Spinal cord (tissue), 10 donors: Measurements from ENCODE around the gene ZNF155. TPM values are rescaled to one million over a fixed set of nuclear protein-coding genes. Genes with fewer than 3 reads are reported as not detected.

Source experiments
- DNase-seq, 6 donors: peaks; one replicate each; pipeline versions ENCODE4 v3.0.0 to v3.0.0-alpha.2; 2013 to 2015; ENCODE audit warnings: low spot score in 6 of 6, low read depth in 4 of 6
- H3K27ac ChIP-seq: one replicate; pipeline ENCODE4 v1.5.1; 2013; ENCODE audit warnings: low read depth, low read length, control low read depth
- H3K27me3 ChIP-seq: one replicate; pipeline ENCODE4 v1.6.1; 2013; ENCODE audit warnings: low read length; ENCODE audit not compliant: control insufficient read depth, insufficient read depth
- H3K36me3 ChIP-seq: one replicate; pipeline ENCODE4 v1.6.1; 2013; ENCODE audit warnings: low read length; ENCODE audit not compliant: control insufficient read depth, insufficient read depth
- H3K4me1 ChIP-seq: one replicate; pipeline ENCODE4 v1.6.1; 2013; ENCODE audit warnings: low read length; ENCODE audit not compliant: control insufficient read depth, insufficient read depth
- H3K4me3 ChIP-seq: one replicate; pipeline ENCODE4 v1.5.1; 2013; ENCODE audit warnings: low read depth, low read length, control low read depth
- H3K9me3 ChIP-seq: one replicate; pipeline ENCODE4 v1.6.1; 2013; ENCODE audit warnings: low read length; ENCODE audit not compliant: control insufficient read depth, insufficient read depth
- WGBS: methylation state at CpG from one replicate; pipeline ENCODE4 v1.1.5; 2013; ENCODE audit warnings: missing lambda C conversion rate; ENCODE audit not compliant: insufficient coverage; 5-methylcytosine and 5-hydroxymethylcytosine counted together
- polyA plus RNA-seq, 2 donors: library from polyadenylated mRNA; unstranded; fragments of 120-200 nt; gene quantifications; one replicate each; pipeline ENCODE4 v1.2.1, GENCODE V29; 2013; ENCODE audit not compliant: insufficient read length in 2 of 2
- total RNA-seq, 2 donors: library from RNA; depleted of rRNA in 1 of 2; stranded (reverse); fragments of 120-200 nt in 1 of 2; fragments of >200 nt in 1 of 2; gene quantifications; one replicate each; pipeline versions ENCODE4 v1.2.3 to v1.2.4, GENCODE V29; 2013 to 2014
- donor health status: healthy.

Gene ZNF155
- total and polyA plus RNA-seq, 4 donors, result 10.2 to 15.0 (median 13.4) TPM

GRCh38 chr19:43950834-43951645 is 32.9 kb upstream of the ZNF155 start, which contains the start of gene ZNF221:
Gene ZNF221, plus strand, starts transcription at chr19:43951228. Its CDS starts 11,499 bp downstream, at chr19:43962727.
- DNase-seq, result peak; percentile 84 to 98 (median 92)
- peaks cover 9% of the 10 kb centered on the region for H3K9me3 ChIP-seq

GRCh38 chr19:43956827-43957226 is 27.2 kb upstream of the ZNF155 start:
- H3K4me1 ChIP-seq, result no peaks in the 10 kb centered on the region
- H3K4me3 ChIP-seq, result no peak overlapping the region
- peaks cover 3% of the 10 kb centered on the region for H3K36me3 ChIP-seq
- peaks cover 13% of the 10 kb centered on the region for H3K9me3 ChIP-seq
- no peaks in the 10 kb centered on the region for H3K27me3 ChIP-seq
- WGBS, result 100% methylated on average over 2 of the region's 3 CpGs
- DNase-seq, result no peak
- H3K27ac ChIP-seq, result no peak overlapping the region

More at GRCh38 chr19:43950834-43951645, 32.9 kb upstream of the ZNF155 start, which contains the start of gene ZNF221:
- Histone ChIP-seq H3K27ac (peak within 1 kb of the TSS; percentile 76), H3K4me3 (peak within 1 kb of the TSS; percentile 63), H3K4me1 (no peaks in the 10 kb centered on the region), H3K27me3 (no peaks in the 10 kb centered on the region), H3K36me3 (no peaks in the 10 kb centered on the region)
- 0% methylated on average over 33 of the region's 40 CpGs for WGBS

GRCh38 chr19:43957891-43958290 is 26.1 kb upstream of the ZNF155 start:
- Histone ChIP-seq H3K27ac (no peak overlapping the region), H3K4me1 (no peaks in the 10 kb centered on the region), H3K27me3 (no peaks in the 10 kb centered on the region), H3K9me3 (peaks cover 11% of the 10 kb centered on the region), H3K4me3 (no peak overlapping the region), H3K36me3 (peaks cover 3% of the 10 kb centered on the region)
- WGBS, result 96% methylated on average over 3 of the region's 3 CpGs
- no peak for DNase-seq

GRCh38 chr19:43960411-43960810 is 23.6 kb upstream of the ZNF155 start:
- peaks cover 14% of the 10 kb centered on the region for H3K36me3 ChIP-seq
- no peaks in the 10 kb centered on the region for H3K4me1 ChIP-seq
- no peak overlapping the region for H3K4me3 ChIP-seq
- no peak for DNase-seq
- 73% methylated on average over 4 of the region's 4 CpGs for WGBS
- no peak overlapping the region for H3K27ac ChIP-seq
- no peaks in the 10 kb centered on the region for H3K27me3 ChIP-seq
- H3K9me3 ChIP-seq, result peaks cover 14% of the 10 kb centered on the region

- H3K27me3 ChIP-seq, result no peaks in the 10 kb centered on the region
- peaks cover 45% of the 10 kb centered on the region for H3K9me3 ChIP-seq
- no peak overlapping the region for H3K4me3 ChIP-seq
- H3K27ac ChIP-seq, result no peak overlapping the region
- H3K36me3 ChIP-seq, result peaks cover 55% of the 10 kb centered on the region
- no peaks in the 10 kb centered on the region for H3K4me1 ChIP-seq
- DNase-seq, result no peak
- 92% methylated on average over 2 of the region's 3 CpGs for WGBS
Observed at GRCh38 chr19:43966079-43966694, 17.8 kb upstream of the ZNF155 start.

GRCh38 chr19:43976732-43977131 is 7.3 kb upstream of the ZNF155 start:
- DNase-seq, result no peak
- Histone ChIP-seq H3K27ac (no peak overlapping the region), H3K36me3 (no peaks in the 10 kb centered on the region), H3K4me3 (no peak overlapping the region), H3K27me3 (no peaks in the 10 kb centered on the region), H3K9me3 (peaks cover 3% of the 10 kb centered on the region), H3K4me1 (no peaks in the 10 kb centered on the region)
- WGBS, result no CpG with 5 or more reads among the region's 1 CpG

GRCh38 chr19:43983544-43983911 is 460 bp upstream of the ZNF155 start:
- H3K27ac ChIP-seq, result no peak overlapping the region
- H3K9me3 ChIP-seq, result no peaks in the 10 kb centered on the region
- H3K27me3 ChIP-seq, result no peaks in the 10 kb centered on the region
- peak overlapping the region; percentile 86 for H3K4me3 ChIP-seq
- H3K4me1 ChIP-seq, result peaks cover 9% of the 10 kb centered on the region
- no CpG with 5 or more reads among the region's 2 CpGs for WGBS
- H3K36me3 ChIP-seq, result no peaks in the 10 kb centered on the region
- no peak for DNase-seq

- Histone ChIP-seq H3K27ac (no peak overlapping the region), H3K4me1 (peaks cover 9% of the 10 kb centered on the region), H3K9me3 (no peaks in the 10 kb centered on the region), H3K27me3 (no peaks in the 10 kb centered on the region), H3K4me3 (peak overlapping the region; percentile 86), H3K36me3 (peaks cover 6% of the 10 kb centered on the region)
- under 1% methylated on average over 14 of the region's 14 CpGs for WGBS
- DNase-seq, result no peak
Observed at GRCh38 chr19:43984687-43985000, 656 bp downstream of the ZNF155 start.

- H3K4me1 ChIP-seq, result peaks cover 2% of the 10 kb centered on the region
- DNase-seq, result no peak
- peaks cover 17% of the 10 kb centered on the region for H3K36me3 ChIP-seq
- H3K27me3 ChIP-seq, result no peaks in the 10 kb centered on the region
- H3K4me3 ChIP-seq, result no peak overlapping the region
- H3K27ac ChIP-seq, result no peak overlapping the region
- no peaks in the 10 kb centered on the region for H3K9me3 ChIP-seq
- WGBS, result 87% methylated on average over 9 of the region's 10 CpGs
Observed at GRCh38 chr19:43997631-43998290, 13.8 kb downstream of the ZNF155 start.
